ENCODE results near the gene PDXK.

The PDXK gene

GRCh38 chr21:43801006-43801783 is 82.3 kb downstream of the PDXK start:
- no peak for DNase-seq (ENCODE audit: low read depth)
- no peak for TF ChIP-seq CTCF (conservative IDR thresholded peaks at IDR 0.05; ENCODE audit: low read depth, low read length)
- H3K4me3 ChIP-seq (ENCODE audit: low read length) = no peak overlapping the region

GRCh38 chr21:43802713-43803313 is 83.9 kb downstream of the PDXK start:
- DNase-seq (ENCODE audit: low read depth) = no peak
- H3K4me3 ChIP-seq (ENCODE audit: low read length) = no peak overlapping the region
- no peak for TF ChIP-seq CTCF (conservative IDR thresholded peaks at IDR 0.05; ENCODE audit: low read depth, low read length)

- TF ChIP-seq CTCF (conservative IDR thresholded peaks at IDR 0.05; ENCODE audit: low read depth, low read length) = no peak
- DNase-seq (ENCODE audit: low read depth) = no peak
- H3K4me3 ChIP-seq (ENCODE audit: low read length) = no peak overlapping the region
These were observed 84.8 kb downstream of the PDXK start for GRCh38 chr21:43803558-43804300.

GRCh38 chr21:43805275-43805800 is 86.4 kb downstream of the PDXK start:
- H3K4me3 ChIP-seq (ENCODE audit: low read length) = no peak overlapping the region
- no peak for TF ChIP-seq CTCF (conservative IDR thresholded peaks at IDR 0.05; ENCODE audit: low read depth, low read length)
- no peak for DNase-seq (ENCODE audit: low read depth)

- TF ChIP-seq CTCF (conservative IDR thresholded peaks at IDR 0.05; ENCODE audit: low read depth, low read length) = no peak
- no peak for DNase-seq (ENCODE audit: low read depth)
- H3K4me3 ChIP-seq (ENCODE audit: low read length) = no peak overlapping the region
These were observed 87.2 kb downstream of the PDXK start for GRCh38 chr21:43806017-43806710.

- H3K4me3 ChIP-seq (ENCODE audit: low read length) = no peak overlapping the region
- TF ChIP-seq CTCF (conservative IDR thresholded peaks at IDR 0.05; ENCODE audit: low read depth, low read length) = no peak
- no peak for DNase-seq (ENCODE audit: low read depth)
These were observed 89.4 kb downstream of the PDXK start for GRCh38 chr21:43808367-43808766.
